Activated CD8-positive, alpha-beta T cell treated with anti-CD3 and anti-CD28 coated beads, Interleukin-2, amount 10 ng/mL, durations not matched to agents 7 days and 5 days (primary cell): ENCODE results near the gene ABHD8. TPM values are rescaled to one million over a fixed set of nuclear protein-coding genes. Genes with fewer than 3 reads are reported as not detected.

Experiments used
- ATAC-seq: fragments of 150-1000 bp; cut with Tn5 transposase; one replicate; pipeline ENCODE4 v1.10.0; 2021; ENCODE audit warnings: moderate library complexity
- CTCF ChIA-PET: fragments of 350-600 bp; sonication (Branson Sonifier 250); formaldehyde crosslinking; loops from one replicate; lab custom pipeline; 2021; ENCODE audit warnings: antibody characterized with exemption; lab: Charles Lee
- POLR2A ChIA-PET: fragments of 350-600 bp; sonication (Branson Sonifier 250); formaldehyde crosslinking; loops from one replicate; lab custom pipeline; 2021; ENCODE audit warnings: antibody characterized with exemption; lab: Charles Lee
- DNase-seq: peaks from one replicate; pipeline ENCODE4 v3.0.0-alpha.2; 2020
- H3K27ac Mint-ChIP-seq: one replicate; pipeline ENCODE4 v1.8.0; 2021; ENCODE audit warnings: mild to moderate bottlenecking, mixed read lengths
- H3K27me3 Mint-ChIP-seq: one replicate; pipeline ENCODE4 v1.8.0; 2021; ENCODE audit warnings: low read depth, mixed read lengths
- H3K36me3 Mint-ChIP-seq: one replicate; pipeline ENCODE4 v1.8.0; 2021; ENCODE audit warnings: low read depth, mixed read lengths
- H3K4me1 Mint-ChIP-seq: one replicate; pipeline ENCODE4 v1.8.0; 2021; ENCODE audit warnings: low read depth, mixed read lengths
- H3K4me3 Mint-ChIP-seq: one replicate; pipeline ENCODE4 v1.8.0; 2021; ENCODE audit warnings: mild to moderate bottlenecking, mixed read lengths
- H3K9me3 Mint-ChIP-seq: one replicate; pipeline ENCODE4 v1.8.0; 2022; ENCODE audit warnings: mixed read lengths; ENCODE audit not compliant: insufficient read depth
- total RNA-seq, 2 experiments: library from RNA; stranded (reverse); gene quantifications; one replicate each; pipeline ENCODE4 v1.2.3, GENCODE V29; 2021

ABHD8 gene
- total RNA-seq, 2 experiments from 2014 or later = 8.9 to 9.7 TPM

DNA sequence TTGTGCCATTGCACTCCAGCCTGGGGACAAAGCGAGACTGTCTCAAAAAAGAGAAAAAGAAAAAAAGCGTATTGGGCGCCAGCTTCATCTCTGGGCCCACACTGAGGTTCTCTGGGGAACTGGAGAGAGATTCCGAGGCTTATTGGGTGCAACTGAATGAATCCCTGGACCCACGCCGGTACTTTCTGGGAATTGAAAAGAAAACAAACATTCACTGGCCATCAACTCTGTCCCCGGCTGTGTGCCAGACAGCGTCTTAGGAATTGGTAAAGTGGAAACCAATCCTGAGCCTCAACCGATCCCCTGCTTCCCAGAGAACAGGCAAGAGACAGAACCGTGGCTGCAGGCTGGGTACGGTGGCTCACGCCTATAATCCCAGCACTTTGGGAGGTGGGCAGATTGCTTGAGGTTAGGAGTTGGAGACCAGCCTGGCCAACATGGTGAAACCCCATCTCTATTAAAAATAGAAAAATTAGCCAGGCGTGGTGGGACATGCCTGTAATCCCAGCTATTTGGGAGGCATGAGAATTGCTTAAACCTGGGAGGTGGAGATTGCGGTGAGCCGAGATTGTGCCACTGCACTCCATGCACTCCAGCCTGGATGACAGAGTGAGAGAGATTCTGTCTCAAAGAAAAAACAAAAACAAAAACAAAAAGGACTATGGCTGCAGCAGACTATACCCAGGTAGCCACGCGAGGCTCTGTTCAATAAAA is 22.8 kb upstream of the ABHD8 start:
- CTCF ChIA-PET = interaction anchor here (1.7 kb wide), 1 partner anchor 22 kb away, joined by 3 read pairs; no protein-coding TSS in a partner anchor
- POLR2A ChIA-PET = interaction anchor here (1.1 kb wide), 1 partner anchor 17 kb away, joined by 4 read pairs; the partner anchor contains the start of gene DDA1
- H3K4me1 Mint-ChIP-seq = peaks cover 12% of the 10 kb centered on the region
- H3K4me3 Mint-ChIP-seq = no peak overlapping the region
- no peak for DNase-seq
- H3K27ac Mint-ChIP-seq = no peak overlapping the region
- no peaks in the 10 kb centered on the region for H3K9me3 Mint-ChIP-seq
- ATAC-seq = no peak
- peaks cover 4% of the 10 kb centered on the region for H3K27me3 Mint-ChIP-seq
- H3K36me3 Mint-ChIP-seq = peaks cover 10% of the 10 kb centered on the region

DNA sequence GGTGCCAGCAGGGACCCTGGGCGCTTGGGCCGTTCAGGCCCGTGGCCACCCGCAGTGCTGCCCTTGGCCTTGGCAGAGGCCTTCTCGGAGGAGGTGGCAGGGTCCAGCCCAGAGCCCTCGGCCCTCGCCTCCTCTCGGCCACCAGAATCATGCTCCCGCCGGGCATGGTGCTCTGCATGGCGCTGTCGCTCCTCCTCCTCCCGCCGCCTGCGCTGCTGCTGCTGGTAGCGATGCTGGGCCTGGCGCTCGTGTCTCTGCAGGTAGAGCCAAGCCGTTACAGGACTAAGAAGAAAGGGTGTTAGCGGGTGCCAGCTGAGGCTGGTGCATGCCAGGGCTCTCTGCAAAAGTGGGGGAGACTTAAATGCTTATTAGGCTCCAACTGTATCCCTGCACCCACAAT is 21.9 kb upstream of the ABHD8 start:
- peaks cover 10% of the 10 kb centered on the region for H3K36me3 Mint-ChIP-seq
- no peak overlapping the region for H3K4me3 Mint-ChIP-seq
- ATAC-seq (no peak), DNase-seq (no peak)
- H3K9me3 Mint-ChIP-seq = no peaks in the 10 kb centered on the region
- H3K27ac Mint-ChIP-seq = no peak overlapping the region
- peaks cover 4% of the 10 kb centered on the region for H3K27me3 Mint-ChIP-seq
- ChIA-PET CTCF (no interaction called here), POLR2A (interaction anchor here (0.6 to 1.1 kb wide), 3 partner anchors 8 to 16 kb away, joined by 3 to 4 read pairs (median 3); partner anchors contain the start of gene DDA1)
- peaks cover 12% of the 10 kb centered on the region for H3K4me1 Mint-ChIP-seq

- H3K27ac Mint-ChIP-seq = no peak overlapping the region
- H3K9me3 Mint-ChIP-seq = no peaks in the 10 kb centered on the region
- POLR2A ChIA-PET = interaction anchor here (0.6 to 1.1 kb wide), 2 partner anchors 8 to 12 kb away, joined by 3 read pairs; no protein-coding TSS in a partner anchor
- H3K4me1 Mint-ChIP-seq = peaks cover 9% of the 10 kb centered on the region
- DNase-seq (no peak), ATAC-seq (no peak)
- H3K27me3 Mint-ChIP-seq = no peaks in the 10 kb centered on the region
- no peak overlapping the region for H3K4me3 Mint-ChIP-seq
- CTCF ChIA-PET = no interaction called here
- H3K36me3 Mint-ChIP-seq = peaks cover 14% of the 10 kb centered on the region
These were observed 21.3 kb upstream of the ABHD8 start for GRCh38 chr19:17324357-17325114.

GRCh38 chr19:17323964-17324332 is 20.7 kb upstream of the ABHD8 start:
- Mint-ChIP-seq H3K27me3 (no peaks in the 10 kb centered on the region), H3K27ac (no peak overlapping the region), H3K4me3 (no peak overlapping the region), H3K9me3 (no peaks in the 10 kb centered on the region), H3K36me3 (peaks cover 18% of the 10 kb centered on the region), H3K4me1 (peaks cover 6% of the 10 kb centered on the region)
- ChIA-PET POLR2A (interaction anchor here (0.6 to 1.1 kb wide), 2 partner anchors 12 to 81 kb away, joined by 3 to 4 read pairs; partner anchors contain the start of gene BST2), CTCF (no interaction called here)
- DNase-seq (no peak), ATAC-seq (no peak)

GRCh38 chr19:17323300-17323963 is 20.2 kb upstream of the ABHD8 start:
- ATAC-seq (no peak), DNase-seq (no peak)
- Mint-ChIP-seq H3K27ac (no peak overlapping the region), H3K9me3 (no peaks in the 10 kb centered on the region), H3K4me1 (peaks cover 5% of the 10 kb centered on the region), H3K27me3 (no peaks in the 10 kb centered on the region), H3K4me3 (no peak overlapping the region), H3K36me3 (peaks cover 18% of the 10 kb centered on the region)
- ChIA-PET POLR2A (interaction anchor here (0.6 kb wide), 1 partner anchor 82 kb away, joined by 4 read pairs; the partner anchor contains the start of gene BST2), CTCF (no interaction called here)

DNA sequence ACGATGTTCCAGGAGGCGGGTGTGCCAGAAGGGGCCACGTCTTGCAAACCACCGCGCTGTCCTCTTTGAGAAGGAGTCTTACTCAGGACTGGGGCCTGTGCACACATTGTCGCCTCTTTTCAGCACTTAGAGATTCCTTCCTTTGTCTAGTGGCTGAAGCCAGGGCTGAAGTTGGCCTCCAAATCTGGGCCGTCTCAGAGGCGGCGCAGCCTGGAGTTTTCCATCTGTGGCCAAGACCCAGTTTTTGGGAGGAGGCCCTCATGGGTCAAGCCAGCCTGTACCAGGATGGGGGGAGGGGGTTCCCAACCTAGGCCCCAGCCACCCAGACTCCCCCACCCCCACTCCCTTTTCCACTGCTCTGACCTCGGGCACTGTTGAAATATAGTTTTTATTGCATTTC is 19.6 kb upstream of the ABHD8 start:
- ATAC-seq = no peak

DNA sequence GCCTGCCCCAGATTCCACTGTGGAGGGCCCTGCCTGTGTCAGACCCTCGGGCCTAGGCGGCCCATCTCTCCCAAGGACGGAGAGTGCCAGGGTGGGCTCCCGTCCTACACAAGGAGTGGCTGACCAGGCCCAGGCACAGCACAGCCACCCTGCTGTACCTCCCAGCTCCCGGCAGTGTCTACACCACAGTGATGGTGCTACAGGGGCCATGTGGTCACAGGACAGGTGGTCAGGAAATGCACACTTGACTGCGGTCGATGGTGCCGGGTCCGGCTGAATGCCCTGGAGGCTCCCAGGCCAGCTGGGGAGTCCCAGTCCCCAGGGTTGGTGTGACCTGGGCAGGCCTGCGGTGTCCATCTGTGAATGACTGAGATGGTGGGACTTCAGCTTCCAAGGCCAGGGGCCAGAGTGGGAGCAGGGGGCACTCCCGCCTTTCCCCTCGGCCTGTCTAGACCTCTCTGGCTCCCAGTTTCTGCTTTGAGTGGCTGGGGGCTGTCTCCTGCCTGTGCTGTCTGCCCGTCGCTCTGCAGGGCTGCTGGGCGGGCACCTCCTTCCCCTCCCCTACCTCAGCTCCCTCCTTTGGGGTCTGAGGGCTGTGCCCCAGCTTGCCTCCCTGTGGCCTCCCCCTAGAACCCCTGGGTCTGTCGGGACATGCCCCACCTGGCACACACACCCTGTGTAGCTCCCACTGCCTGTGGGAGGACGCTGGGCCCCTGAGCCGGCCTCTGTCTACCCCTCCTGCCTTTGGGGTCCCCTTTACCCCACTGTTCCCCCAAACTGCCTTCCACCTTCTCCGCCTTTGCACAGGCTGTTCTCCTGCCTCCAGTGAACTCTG is 18.6 kb upstream of the ABHD8 start:
- peaks cover 18% of the 10 kb centered on the region for H3K36me3 Mint-ChIP-seq
- ATAC-seq = no peak
- H3K27me3 Mint-ChIP-seq = no peaks in the 10 kb centered on the region
- no peak for DNase-seq
- POLR2A ChIA-PET = interaction anchor here (0.5 to 2.5 kb wide), 2 partner anchors 9 to 516 kb away, joined by 3 to 9 read pairs; no protein-coding TSS in a partner anchor
- no peaks in the 10 kb centered on the region for H3K9me3 Mint-ChIP-seq
- peaks cover 2% of the 10 kb centered on the region for H3K4me1 Mint-ChIP-seq
- H3K4me3 Mint-ChIP-seq = no peak overlapping the region
- CTCF ChIA-PET = no interaction called here
- H3K27ac Mint-ChIP-seq = no peak overlapping the region

More for the DNA sequence above, 19.6 kb upstream of the ABHD8 start:
- no peak for DNase-seq
- Mint-ChIP-seq H3K27ac (peak overlapping the region; percentile 15), H3K4me3 (no peak overlapping the region), H3K27me3 (no peaks in the 10 kb centered on the region), H3K4me1 (peaks cover 5% of the 10 kb centered on the region), H3K36me3 (peaks cover 18% of the 10 kb centered on the region), H3K9me3 (no peaks in the 10 kb centered on the region)
- CTCF ChIA-PET = no interaction called here
- POLR2A ChIA-PET = interaction anchor here (2.5 kb wide), 1 partner anchor 10 kb away, joined by 9 read pairs; no protein-coding TSS in a partner anchor

DNA sequence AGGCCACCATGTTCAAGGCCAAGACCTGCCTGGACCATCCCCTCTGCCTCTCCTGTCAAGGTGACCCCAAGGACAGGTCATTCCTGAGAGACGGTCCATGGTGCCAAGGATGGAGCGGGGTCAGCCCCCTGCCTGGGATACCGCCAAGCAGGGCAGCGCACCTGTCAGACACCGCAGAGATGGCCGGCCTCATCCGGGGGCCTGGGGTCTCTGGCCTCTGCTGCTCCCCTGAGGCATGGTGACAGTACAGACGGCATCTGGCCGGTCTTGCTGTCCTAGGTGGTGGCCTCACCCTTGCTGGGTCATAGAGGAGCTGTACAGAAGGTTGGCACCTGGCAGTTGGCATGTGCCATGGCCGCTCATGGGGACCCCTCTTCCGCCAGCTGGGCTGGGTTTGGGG is 17.2 kb upstream of the ABHD8 start:
- ChIA-PET POLR2A (interaction anchor here (2.5 kb wide), 1 partner anchor 8 kb away, joined by 9 read pairs; no protein-coding TSS in a partner anchor), CTCF (no interaction called here)
- peaks cover 26% of the 10 kb centered on the region for H3K36me3 Mint-ChIP-seq
- peaks cover 2% of the 10 kb centered on the region for H3K4me1 Mint-ChIP-seq
- ATAC-seq (no peak), DNase-seq (no peak)
- no peak overlapping the region for H3K4me3 Mint-ChIP-seq
- no peaks in the 10 kb centered on the region for H3K9me3 Mint-ChIP-seq
- no peak overlapping the region for H3K27ac Mint-ChIP-seq
- no peaks in the 10 kb centered on the region for H3K27me3 Mint-ChIP-seq

DNA sequence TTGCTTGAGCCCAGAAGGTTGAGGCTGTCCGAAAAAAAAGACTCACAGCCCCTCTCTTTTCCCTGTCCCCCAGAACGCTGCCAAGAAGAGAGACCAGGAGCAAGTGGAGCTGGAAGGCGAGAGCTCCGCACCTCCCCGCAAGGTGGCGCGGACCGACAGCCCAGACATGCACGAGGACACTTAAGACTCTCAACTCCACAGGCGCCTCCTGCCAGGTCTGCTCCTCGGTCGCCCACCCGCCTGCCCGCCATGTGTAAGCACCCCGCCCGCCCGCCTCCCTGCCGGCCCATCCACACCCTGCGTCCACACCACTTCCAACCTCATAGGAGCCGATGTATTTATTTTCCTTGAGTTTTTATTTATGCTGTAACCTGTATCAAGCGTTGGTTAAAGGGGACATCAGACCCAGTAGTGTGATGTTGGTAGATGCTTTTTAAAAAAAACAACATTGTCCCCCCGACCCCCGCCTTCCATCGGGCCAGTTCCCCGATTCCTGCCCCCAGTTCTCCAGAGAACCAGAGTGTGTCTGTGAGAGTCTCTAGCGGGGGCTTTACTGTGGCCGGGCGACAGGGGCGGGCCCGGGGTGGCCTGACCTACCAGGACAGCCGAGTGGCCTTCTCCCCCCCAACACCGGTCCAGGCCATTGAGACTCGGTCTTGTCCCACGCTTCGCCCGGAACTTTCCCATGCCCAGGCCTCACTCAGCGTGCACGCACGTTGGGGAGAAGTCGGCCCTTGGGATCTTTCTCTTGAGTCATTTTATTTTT is 16.4 kb upstream of the ABHD8 start:
- CTCF ChIA-PET = no interaction called here
- POLR2A ChIA-PET = no interaction called here
- ATAC-seq (no peak), DNase-seq (no peak)
- Mint-ChIP-seq H3K27ac (no peak overlapping the region), H3K36me3 (peaks cover 28% of the 10 kb centered on the region), H3K4me3 (no peak overlapping the region), H3K27me3 (no peaks in the 10 kb centered on the region), H3K9me3 (no peaks in the 10 kb centered on the region), H3K4me1 (peaks cover 2% of the 10 kb centered on the region)

GRCh38 chr19:17318966-17319365 is 15.7 kb upstream of the ABHD8 start:
- ChIA-PET CTCF (no interaction called here), POLR2A (interaction anchor here (0.7 kb wide), 1 partner anchor 10 kb away, joined by 3 read pairs; the partner anchor contains the start of gene DDA1)
- ATAC-seq = no peak
- Mint-ChIP-seq H3K4me1 (peaks cover 2% of the 10 kb centered on the region), H3K9me3 (no peaks in the 10 kb centered on the region), H3K36me3 (peaks cover 32% of the 10 kb centered on the region), H3K4me3 (no peak overlapping the region), H3K27me3 (no peaks in the 10 kb centered on the region), H3K27ac (no peak overlapping the region)
- DNase-seq = no peak
